Stimulated activated CD4-positive, alpha-beta T cell treated with anti-CD3 and anti-CD28 coated beads, TNF-alpha, amount 100 ng/mL, for 24 hours (primary cell): ENCODE results near the gene OSTM1.
"Not testable (repeated sequence)": the region's sequence is repeated elsewhere in the genome, so short reads cannot be mapped to it uniquely, and the experiment has no call there.

Experiments
- DNase-seq, 3 experiments: peaks; one replicate each; pipeline ENCODE4 v3.0.0-alpha.2; 2020; ENCODE audit warnings: low read depth in 3 of 3

OSTM1 gene

DNA sequence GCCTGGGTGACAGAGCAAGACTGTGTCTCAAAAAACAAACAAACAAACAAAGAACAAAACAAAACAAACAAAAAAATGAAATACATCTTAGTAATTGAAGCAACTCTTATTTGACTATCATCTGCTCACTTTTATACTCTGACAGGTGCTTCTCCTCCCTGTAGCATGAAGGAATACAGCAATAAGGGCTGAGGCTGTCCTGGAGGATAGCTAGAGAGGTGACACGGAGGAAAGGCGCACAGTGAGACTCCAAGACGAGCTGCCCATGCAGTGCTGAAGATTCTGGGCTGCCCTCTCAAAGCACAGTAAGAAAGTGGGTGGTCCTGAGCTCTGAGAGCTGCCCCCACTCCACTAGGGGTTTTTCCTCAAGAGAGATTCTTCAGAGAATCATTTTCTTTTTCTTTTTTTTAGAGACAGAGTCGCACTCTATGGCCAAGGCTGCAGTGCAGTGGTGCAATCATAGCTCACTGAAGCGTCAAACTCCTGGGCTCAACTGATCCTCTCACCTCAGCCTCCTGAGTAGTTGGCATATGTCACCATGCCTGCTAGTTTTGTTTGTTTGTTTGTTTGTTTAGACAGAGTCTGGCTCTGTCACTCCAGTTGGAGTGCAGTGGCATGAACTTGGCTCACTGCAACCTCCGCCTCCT, 50.0 kb downstream of the OSTM1 start:
- DNase-seq = no peak

GRCh38 chr6:108020472-108021116, 53.9 kb downstream of the OSTM1 start:
- DNase-seq = no peak

DNA sequence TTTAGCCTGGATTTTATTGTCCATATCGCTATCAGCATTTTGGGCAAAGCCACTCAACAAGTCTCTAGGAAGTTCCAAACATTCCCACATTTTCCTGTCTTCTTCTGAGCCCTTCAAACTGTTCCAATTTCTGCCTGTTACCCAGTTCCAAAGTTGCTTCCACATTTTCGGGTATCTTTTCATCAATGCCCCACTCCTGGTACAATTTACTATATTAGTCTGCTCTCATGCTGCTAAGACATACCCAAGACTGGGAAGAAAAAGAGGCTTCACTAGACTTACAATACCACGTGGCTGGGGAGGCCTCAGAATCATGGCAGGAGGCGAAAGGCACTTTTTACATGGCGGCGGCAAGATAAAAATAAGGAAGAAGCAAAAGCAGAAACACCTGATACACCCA, 58.3 kb downstream of the OSTM1 start:
- not testable (repeated sequence) for DNase-seq

DNA sequence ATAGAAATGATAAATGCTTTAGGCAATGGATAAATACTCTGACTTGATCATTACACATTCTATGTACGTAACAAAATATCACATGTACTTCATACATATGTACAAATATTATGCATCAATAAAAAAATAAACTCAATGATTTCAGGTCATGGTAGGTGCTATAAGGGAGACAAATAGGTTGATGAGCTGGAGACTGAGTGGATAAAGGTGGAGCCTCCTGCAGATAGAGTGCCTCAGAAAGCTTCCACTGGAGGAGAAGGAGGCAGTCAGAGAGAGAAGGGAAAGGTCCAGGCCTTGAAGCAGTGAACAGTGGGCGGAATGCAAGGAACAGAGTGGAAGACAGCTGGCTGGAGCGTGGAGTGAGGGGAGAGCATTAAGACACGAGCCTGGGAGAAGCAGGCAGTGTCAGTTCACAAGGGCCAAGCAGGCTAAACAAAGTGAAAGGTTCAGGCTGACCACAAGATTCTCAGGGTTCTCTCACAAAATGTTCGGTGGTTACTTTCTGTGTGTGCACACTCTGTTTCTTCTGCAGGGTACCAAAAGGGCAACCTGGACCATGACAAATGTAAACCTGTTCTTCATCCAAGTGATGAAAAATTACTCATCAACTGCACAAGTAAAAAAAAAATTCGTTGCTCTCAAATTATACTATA, 60.6 kb downstream of the OSTM1 start:
- no peak for DNase-seq

DNA sequence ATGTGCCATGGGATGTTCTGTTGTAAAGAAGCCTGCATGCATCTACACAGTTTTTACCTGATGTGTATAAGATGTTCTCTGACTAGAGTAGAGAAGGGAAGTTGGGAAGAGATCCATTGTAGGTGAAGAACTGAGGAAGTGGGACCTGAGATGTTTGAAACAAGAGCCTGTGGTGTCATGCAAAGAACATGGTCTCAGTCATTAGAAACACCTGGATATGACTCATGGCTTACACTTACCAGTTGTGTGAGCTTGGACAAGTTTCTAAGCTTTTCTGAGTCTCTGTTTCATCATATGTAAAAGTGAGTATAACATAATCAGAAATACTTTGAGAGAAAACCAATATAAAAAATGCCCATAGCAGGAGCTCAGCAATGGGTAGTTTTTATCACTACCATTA, 64.6 kb downstream of the OSTM1 start:
- DNase-seq = no peak

GRCh38 chr6:108009258-108009657, 65.3 kb downstream of the OSTM1 start:
- DNase-seq = not testable (repeated sequence)

- DNase-seq = no peak
These were observed 66.2 kb downstream of the OSTM1 start for GRCh38 chr6:108008363-108008762.

DNA sequence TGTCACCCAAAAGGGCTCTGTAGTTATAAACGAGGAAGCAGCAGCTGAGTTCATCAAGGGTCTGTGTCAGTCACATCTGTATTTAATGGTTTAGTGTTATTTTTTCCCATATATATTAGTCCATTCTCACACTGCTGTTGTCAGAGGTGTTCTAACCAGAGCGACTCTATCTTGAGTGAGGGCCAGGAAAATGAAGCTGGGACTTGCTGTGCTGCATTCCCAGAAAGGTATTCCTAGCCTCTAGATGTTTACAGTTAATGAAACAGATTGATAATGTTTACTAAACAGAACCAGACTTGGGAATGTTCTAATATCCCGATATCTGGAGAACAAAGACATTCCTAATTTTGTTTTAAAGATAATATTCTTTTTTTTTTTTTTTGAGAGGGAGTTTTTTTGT, 68.6 kb downstream of the OSTM1 start:
- DNase-seq = no peak

DNA sequence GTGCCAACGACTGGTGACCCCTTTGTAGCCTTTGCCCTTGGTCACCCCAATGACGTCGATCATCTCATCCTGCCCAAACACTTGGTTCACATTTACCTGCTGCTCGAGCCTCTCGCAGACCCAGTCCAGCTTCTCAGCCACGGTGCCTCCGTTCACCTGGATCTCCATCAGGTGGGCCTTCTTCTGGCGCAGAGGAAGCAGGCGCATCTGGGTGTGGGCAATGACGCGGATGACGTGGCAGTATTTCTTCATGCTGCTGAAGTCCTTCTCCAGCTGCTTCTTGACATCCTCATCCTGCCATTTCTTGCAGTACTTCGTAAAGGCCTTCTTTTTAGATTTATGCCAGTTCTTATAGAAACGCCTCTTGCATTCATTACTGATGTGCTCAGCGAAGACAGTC, 69.7 kb downstream of the OSTM1 start:
- no peak for DNase-seq

GRCh38 chr6:108002365-108003221, 71.9 kb downstream of the OSTM1 start:
- DNase-seq = no peak

DNA sequence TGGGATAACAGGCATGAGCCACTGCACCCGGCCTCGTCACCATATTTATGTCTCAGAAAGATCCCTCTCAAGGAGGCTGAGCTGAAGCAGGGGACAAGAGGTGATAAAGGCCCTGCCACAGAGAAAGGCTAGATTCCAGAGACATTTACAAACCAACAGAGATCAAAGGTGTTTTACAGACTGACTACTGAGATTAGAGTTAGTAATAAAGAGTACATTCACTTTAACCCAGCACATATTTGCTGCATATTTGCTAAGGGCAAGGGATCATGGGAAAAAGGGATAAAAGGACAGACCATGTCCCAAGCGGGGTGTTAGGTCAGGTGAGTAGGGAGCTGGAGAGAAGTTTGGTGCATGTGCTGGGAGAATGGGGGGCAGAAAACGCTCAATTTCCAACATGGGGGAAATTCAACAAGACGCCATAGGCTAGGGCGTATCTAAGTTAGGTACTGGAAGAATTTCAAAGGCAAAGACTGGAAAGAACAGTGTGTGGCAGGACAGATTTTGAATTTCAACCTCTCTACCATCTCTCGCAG, 72.8 kb downstream of the OSTM1 start:
- no peak for DNase-seq

GRCh38 chr6:108000259-108000658, 74.3 kb downstream of the OSTM1 start:
- not testable (repeated sequence) for DNase-seq

DNA sequence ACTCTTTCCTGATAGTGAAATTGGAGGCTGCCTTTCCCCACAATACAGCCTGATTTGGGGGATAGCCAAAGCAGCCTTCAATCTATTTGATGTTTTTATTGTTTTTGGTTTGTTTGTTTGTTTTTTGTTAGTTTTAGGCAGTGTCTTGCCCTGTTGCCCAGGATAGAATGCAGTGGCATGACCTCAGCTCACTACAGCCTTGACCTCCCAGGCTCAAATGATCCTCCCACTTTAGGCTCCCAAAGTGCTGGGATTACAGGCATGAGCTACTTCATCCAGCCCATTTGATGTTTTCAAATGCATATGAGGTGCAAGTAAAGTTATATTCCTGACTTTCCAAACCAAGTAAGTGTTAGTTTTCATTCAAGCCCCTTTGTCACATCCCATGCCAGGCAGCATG, 75.2 kb downstream of the OSTM1 start:
- DNase-seq = no peak

- DNase-seq = no peak
These were observed 82.6 kb downstream of the OSTM1 start for GRCh38 chr6:107991772-107992550.
